Stimulated activated effector memory CD8-positive, alpha-beta T cell treated with anti-CD3 and anti-CD28 coated beads, Interleukin-12 subunit alpha, Interleukin-12 subunit beta, amount 100 ng/mL, for 72 hours (primary cell): ENCODE results near the gene MAN2B2.
A peak's percentile ranks its signal among the peaks of the same experiment; 100 is the strongest.

ENCODE experiments used
- ATAC-seq: fragments of 150-1000 bp; cut with Tn5 transposase; 2 replicates; pipeline ENCODE4 v1.10.0; 2021
- DNase-seq, 2 donors: peaks; one replicate each; pipeline ENCODE4 v3.0.0; 2021 to 2022; ENCODE audit warnings: low spot score in 2 of 2
- H3K27ac Mint-ChIP-seq: one replicate; pipeline ENCODE4 v1.8.0; 2022; ENCODE audit warnings: mild to moderate bottlenecking, mixed read lengths
- H3K36me3 Mint-ChIP-seq: one replicate; pipeline ENCODE4 v1.8.0; 2022; ENCODE audit warnings: mild to moderate bottlenecking, mixed read lengths
- H3K4me1 Mint-ChIP-seq: one replicate; pipeline ENCODE4 v1.8.0; 2022; ENCODE audit warnings: mixed read lengths
- H3K4me3 Mint-ChIP-seq: one replicate; pipeline ENCODE4 v1.8.0; 2022; ENCODE audit warnings: mild to moderate bottlenecking, mixed read lengths
- H3K9me3 Mint-ChIP-seq: one replicate; pipeline ENCODE4 v1.8.0; 2022; ENCODE audit warnings: mixed read lengths

Gene MAN2B2

DNA sequence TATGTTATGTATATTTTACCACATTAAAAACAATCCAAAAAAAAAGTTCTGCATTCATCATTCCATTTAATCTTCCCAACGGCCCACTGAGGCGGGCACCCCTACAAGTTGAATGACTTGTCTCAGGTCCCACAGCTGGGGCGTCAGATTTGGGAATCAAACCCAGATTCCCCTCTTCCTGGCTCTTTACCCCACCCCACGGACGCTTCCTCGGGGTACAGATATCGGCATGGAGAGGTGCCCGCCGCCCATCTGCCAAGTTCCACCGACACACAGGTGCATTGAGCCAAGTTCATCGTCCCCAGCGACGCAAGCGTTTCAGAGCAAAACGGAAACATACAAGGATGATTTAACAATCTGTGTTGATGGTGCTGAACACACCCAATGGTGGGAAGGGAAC, 36.9 kb upstream of the MAN2B2 start:
- Mint-ChIP-seq H3K36me3 (no peaks in the 10 kb centered on the region), H3K27ac (no peak overlapping the region), H3K9me3 (no peaks in the 10 kb centered on the region), H3K4me1 (no peaks in the 10 kb centered on the region), H3K4me3 (no peak overlapping the region)
- no peak for ATAC-seq
- DNase-seq = no peak

DNA sequence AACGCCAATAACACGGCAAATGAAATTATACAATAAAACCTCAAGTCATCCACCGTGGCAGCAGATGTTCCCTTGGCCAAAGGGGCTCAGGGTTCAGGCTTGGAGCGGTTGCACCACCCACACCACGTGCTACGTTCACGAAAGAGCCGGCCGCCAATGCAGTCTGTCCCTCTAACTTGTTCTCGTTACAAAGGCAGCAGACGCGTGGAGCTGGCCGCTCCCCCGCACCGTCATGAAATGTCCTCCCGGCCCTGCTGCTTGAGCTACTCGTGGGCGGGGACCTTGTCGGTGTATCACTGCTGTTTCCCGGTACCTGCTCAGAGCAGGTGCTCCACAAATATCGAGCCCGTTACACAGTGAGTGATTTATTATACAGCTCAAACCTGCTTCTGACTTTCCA, 36.4 kb upstream of the MAN2B2 start:
- ATAC-seq (no peak), DNase-seq (no peak)
- no peaks in the 10 kb centered on the region for H3K4me1 Mint-ChIP-seq
- no peak overlapping the region for H3K4me3 Mint-ChIP-seq
- no peaks in the 10 kb centered on the region for H3K9me3 Mint-ChIP-seq
- H3K27ac Mint-ChIP-seq = no peak overlapping the region
- H3K36me3 Mint-ChIP-seq = no peaks in the 10 kb centered on the region

DNA sequence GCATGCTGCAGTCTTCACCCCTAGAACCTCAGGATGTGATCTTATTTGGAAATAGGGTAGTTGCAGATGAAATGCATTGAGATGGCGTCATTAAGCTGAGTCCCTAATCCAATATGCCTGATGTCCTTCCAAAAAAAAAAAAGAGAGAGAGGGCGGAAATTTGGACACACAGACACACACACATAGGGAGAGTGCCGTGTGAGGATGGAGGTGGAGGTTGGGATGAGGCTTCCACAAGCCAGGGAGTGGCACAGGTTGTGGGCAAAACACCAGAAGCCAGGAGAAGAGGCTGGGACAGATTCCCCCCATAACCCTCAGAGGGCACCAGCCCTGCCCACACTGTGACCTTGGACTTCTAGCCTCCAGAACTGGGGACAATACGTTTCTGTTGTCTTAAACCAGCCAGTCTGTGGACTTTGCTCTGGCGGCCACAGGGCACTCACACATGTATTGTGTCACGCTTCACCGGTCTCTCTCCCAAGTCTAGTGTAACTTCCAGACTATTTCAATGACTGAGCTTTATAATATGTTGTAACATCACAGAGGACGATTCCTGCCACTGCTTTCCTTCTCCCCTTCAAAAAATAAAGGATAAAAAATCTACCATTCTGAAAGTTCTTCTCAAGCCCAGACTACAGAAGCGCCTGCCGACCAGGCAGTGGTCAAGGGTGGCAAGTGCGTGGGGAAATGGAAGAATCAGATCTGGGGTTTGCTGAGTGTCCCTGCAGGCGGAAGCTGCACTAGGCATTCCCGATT, 35.8 kb upstream of the MAN2B2 start:
- Mint-ChIP-seq H3K36me3 (no peaks in the 10 kb centered on the region), H3K27ac (no peak overlapping the region), H3K4me1 (no peaks in the 10 kb centered on the region), H3K4me3 (no peak overlapping the region), H3K9me3 (no peaks in the 10 kb centered on the region)
- no peak for DNase-seq
- no peak for ATAC-seq

DNA sequence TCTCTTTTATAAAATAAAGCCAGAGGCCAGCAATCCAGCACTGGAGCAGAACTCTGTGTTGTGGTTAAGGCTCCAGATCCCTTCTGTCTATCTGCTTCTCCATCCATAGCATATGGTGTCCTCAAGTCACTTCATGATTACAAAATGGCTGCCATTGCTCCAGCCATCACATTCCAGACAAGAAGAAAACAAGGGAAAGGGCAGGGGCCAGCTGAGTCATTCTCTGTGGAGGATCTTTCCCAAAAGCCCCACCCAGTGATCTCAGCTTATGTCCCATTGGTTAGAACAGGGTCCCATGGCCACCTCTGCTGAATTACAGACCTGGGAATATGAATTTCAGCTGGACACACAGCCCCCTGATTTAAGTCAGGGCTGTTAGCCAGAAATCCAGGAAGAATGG, 34.1 kb upstream of the MAN2B2 start:
- no peaks in the 10 kb centered on the region for H3K4me1 Mint-ChIP-seq
- ATAC-seq (no peak), DNase-seq (no peak)
- no peaks in the 10 kb centered on the region for H3K36me3 Mint-ChIP-seq
- no peak overlapping the region for H3K27ac Mint-ChIP-seq
- no peaks in the 10 kb centered on the region for H3K9me3 Mint-ChIP-seq
- H3K4me3 Mint-ChIP-seq = no peak overlapping the region

DNA sequence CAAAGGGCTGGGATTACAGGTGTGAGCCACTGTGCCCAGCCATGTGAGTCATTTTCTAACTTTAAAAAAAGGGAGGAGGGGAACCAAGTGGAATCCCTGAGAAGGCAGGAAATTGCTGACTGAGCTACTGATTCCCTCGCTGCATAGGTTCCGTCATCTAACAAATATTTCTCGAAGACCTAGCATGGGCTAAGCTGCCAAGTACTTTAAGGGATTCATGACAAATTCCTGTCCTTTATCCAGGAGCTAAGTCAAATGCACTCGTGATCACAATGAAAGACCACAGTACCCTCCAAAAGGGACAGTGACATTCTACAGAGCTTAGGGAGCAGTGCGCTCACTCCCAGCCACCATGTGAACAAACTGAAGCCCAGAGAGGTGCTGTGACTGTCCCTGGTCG, 33.2 kb upstream of the MAN2B2 start:
- no peaks in the 10 kb centered on the region for H3K9me3 Mint-ChIP-seq
- ATAC-seq (no peak), DNase-seq (no peak)
- peaks cover 4% of the 10 kb centered on the region for H3K4me1 Mint-ChIP-seq
- H3K4me3 Mint-ChIP-seq = no peak overlapping the region
- H3K36me3 Mint-ChIP-seq = no peaks in the 10 kb centered on the region
- H3K27ac Mint-ChIP-seq = no peak overlapping the region

DNA sequence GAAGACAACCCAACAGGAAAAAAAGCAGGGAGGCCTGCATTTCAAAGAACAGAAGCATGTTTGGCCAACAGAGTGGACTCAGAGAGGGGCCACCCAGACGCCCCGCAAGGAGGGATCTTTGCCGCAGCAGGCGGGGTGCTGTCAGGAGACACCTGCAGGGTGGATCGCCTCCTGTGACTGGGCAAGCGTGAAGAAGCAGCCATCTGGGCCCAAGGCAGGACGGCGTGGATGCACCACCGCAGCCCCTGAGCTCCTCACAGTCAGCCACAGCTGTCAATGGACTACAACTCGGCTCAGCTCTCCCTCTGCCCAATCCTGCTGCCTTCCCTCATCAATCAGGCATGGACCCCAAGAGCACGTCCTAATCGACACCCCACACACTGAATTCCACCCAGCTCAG, 32.0 kb upstream of the MAN2B2 start:
- H3K9me3 Mint-ChIP-seq = no peaks in the 10 kb centered on the region
- no peaks in the 10 kb centered on the region for H3K36me3 Mint-ChIP-seq
- DNase-seq (no peak), ATAC-seq (no peak)
- H3K4me3 Mint-ChIP-seq = no peak overlapping the region
- H3K4me1 Mint-ChIP-seq = peaks cover 6% of the 10 kb centered on the region
- H3K27ac Mint-ChIP-seq = no peak overlapping the region

DNA sequence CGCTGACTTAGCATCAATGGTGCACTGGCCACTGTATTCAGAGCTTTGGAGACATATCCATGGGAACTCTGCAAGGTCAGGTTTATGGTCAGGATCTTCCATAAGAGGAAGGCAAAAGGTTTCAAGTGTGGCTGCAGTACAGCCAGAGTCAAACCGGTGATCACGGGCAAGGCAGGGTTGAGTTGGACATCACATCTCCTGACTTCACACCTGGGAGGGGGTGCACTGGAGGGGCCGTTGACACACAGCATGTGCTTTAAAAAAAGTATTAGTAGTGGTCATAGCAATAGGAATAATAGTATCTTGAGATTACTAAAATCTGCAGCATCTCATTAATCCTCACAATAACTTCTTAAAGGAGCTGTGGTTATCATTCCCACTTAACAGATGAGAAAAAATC, 28.9 kb upstream of the MAN2B2 start:
- Mint-ChIP-seq H3K4me3 (no peak overlapping the region), H3K4me1 (peaks cover 6% of the 10 kb centered on the region), H3K27ac (no peak overlapping the region), H3K9me3 (no peaks in the 10 kb centered on the region), H3K36me3 (no peaks in the 10 kb centered on the region)
- DNase-seq = no peak
- no peak for ATAC-seq

DNA sequence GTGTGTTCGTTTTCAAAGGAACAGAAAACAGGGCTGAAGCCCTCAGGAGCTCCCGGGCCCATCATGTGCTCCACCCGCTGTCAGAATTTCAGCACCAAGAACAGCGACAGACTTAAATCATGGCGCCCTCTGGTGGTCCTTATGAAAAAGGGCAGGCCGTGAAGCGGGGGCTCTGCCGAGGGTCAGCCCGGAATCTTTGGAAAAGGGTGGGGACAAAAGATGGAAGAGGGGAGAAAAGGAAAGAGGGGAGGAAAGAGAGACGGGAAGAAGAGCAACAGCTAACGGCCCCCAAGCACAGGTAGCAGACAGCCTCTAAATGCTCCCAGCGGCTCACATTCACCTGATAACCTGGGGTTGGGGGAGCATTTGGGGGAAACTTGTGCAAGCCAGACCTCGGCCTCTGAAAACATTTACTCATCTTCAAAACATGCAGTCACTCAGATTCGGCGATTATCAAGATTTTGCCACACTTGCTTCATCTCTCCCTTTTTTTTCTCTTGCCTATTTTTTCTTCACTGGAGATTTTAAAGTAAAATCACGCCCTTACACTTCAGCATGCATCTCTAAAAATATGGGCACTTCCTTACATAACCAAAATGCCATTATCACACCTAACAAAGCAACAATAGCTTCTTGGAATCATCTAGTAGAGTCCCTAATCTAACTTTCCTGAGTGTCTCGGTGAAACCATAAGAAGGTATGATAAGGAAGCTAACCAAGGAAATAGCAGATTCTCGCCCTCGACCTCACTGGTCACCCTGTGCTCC, 28.1 kb upstream of the MAN2B2 start:
- Mint-ChIP-seq H3K36me3 (no peaks in the 10 kb centered on the region), H3K4me1 (peaks cover 6% of the 10 kb centered on the region), H3K9me3 (peaks cover 3% of the 10 kb centered on the region), H3K27ac (no peak overlapping the region), H3K4me3 (no peak overlapping the region)
- ATAC-seq = peak; percentile 66
- DNase-seq = peak; percentile 35 to 73

DNA sequence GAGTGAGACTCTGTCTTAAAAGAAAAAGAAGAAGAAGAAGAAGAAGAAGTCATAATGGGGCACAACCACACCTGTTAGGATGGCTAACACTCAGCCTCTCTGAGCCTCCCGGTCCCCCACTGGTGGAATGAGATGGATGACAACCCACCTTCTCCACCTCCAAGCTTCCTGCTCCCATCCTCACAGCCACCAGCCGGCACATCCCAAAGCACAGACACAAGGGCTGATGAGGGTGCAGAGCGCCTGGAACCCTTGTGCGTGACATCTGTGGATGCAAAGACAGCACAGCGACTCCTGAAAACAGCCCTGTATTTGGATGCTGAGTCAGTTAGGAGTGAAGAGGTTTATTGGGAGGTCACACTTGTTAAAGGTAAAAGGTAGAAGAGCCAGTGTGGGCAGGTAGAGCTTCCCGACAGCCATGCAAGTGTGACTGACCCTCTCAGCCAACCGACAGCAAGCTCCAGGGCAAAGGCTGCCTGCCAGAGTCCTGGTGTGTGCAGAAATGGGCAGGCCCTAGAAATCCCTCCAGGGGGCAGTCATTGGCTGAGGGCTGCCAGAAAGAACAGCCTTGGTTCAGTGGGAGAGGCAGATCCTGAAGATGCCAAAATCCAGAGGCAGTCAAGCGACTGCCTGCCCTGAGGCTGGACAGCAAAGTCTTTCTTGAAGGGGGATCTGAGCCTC, 26.6 kb upstream of the MAN2B2 start:
- peaks cover 9% of the 10 kb centered on the region for H3K9me3 Mint-ChIP-seq
- DNase-seq (no peak), ATAC-seq (peak; percentile 35)
- no peak overlapping the region for H3K27ac Mint-ChIP-seq
- no peak overlapping the region for H3K4me3 Mint-ChIP-seq
- H3K4me1 Mint-ChIP-seq = peaks cover 6% of the 10 kb centered on the region
- H3K36me3 Mint-ChIP-seq = no peaks in the 10 kb centered on the region

DNA sequence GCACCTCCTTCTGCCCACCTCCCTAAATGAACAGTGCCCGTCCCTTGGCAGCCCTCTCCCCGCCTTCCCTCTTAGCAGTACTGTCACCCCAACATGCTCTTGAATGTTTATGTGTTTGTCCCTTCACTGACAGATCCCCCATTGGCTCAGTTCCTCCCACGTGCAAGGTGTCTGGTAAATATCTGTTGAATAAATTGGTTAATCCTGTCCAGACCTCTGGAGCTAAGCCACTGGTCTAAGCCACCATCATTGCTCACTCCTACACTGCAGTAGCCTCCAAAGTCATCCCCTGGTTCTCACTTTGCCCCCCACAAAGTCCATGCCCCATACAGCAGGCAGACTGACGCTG, 26.1 kb upstream of the MAN2B2 start:
- Mint-ChIP-seq H3K4me3 (no peak overlapping the region), H3K4me1 (peaks cover 6% of the 10 kb centered on the region), H3K36me3 (no peaks in the 10 kb centered on the region), H3K9me3 (peaks cover 9% of the 10 kb centered on the region), H3K27ac (no peak overlapping the region)
- DNase-seq = no peak
- no peak for ATAC-seq

DNA sequence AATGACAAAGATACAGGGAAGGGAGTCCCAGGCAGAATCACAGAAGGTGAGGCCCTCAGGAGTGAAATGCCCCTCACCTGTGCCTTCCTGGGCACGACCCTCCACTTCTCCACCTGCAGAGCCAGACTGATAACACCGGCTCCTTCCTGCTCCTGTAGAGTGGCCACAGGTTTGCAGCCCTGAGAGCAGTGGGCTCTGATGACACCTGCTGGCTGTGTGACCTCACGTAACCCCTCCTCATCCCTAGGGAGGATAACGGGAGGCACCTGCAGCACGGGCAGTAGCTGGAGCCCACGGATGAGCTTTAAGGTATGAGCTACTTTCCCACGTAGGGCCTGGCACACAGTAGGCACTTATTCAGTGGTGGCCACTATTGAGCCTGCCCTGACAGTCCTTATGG, 25.5 kb upstream of the MAN2B2 start:
- Mint-ChIP-seq H3K9me3 (peaks cover 9% of the 10 kb centered on the region), H3K4me3 (no peak overlapping the region), H3K27ac (no peak overlapping the region), H3K36me3 (no peaks in the 10 kb centered on the region), H3K4me1 (peaks cover 6% of the 10 kb centered on the region)
- no peak for ATAC-seq
- no peak for DNase-seq

DNA sequence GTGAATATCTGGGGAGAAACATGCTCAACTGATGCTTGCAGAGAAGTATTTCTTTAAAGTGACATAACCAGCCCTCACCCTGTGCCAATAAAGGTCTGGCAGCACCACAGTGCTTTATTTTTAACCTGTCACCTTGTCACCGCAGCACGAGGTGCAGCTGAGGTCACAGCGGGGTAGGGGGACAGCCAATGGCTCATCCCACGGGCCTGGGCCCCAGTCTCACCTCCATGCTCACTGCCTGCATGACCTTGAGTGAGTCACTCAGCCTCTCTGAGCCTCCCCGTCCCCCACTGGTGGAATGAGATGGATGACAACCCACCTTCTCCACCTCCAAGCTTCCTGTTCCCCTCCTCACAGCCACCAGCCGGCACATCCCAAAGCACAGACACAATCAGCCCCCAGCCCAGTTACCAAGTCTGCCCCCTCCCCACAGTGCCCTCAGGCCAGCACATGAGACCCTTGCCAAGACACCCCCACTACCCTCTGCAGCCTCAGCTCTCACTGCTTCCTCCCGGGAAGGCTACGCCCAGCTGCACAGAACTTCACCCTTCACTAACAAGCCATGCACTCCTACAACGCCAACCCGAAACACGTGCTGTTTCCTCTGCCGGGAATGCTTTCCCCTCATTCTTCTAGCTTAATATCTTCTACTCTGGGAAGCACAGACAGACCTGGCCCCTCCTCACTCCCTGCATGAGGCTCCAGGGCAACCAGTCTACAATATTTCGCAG, 24.9 kb upstream of the MAN2B2 start:
- Mint-ChIP-seq H3K4me3 (no peak overlapping the region), H3K36me3 (no peaks in the 10 kb centered on the region), H3K4me1 (peaks cover 6% of the 10 kb centered on the region), H3K27ac (no peak overlapping the region), H3K9me3 (peaks cover 9% of the 10 kb centered on the region)
- no peak for DNase-seq
- ATAC-seq = no peak

DNA sequence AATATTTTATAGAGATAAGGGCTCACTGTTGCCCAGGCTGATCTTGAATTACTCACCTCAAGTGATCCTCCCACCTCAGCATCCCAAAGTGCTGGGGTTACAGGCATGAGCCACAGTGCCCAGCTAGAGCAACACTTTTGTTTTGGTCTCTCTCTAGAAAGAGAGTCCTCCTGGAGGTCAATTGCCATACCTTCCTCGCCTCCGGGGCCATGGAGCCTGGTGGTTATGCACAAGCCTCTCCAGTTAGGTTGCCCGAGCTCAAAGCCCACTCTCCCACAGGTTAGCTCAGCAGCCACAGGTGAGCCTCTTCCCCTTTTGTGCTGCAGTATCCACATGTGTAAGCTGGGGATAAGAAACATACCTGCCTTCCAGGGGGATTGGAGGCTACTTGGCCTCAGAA, 24.2 kb upstream of the MAN2B2 start:
- H3K9me3 Mint-ChIP-seq = peaks cover 9% of the 10 kb centered on the region
- no peak overlapping the region for H3K27ac Mint-ChIP-seq
- H3K36me3 Mint-ChIP-seq = no peaks in the 10 kb centered on the region
- no peak overlapping the region for H3K4me3 Mint-ChIP-seq
- H3K4me1 Mint-ChIP-seq = peaks cover 6% of the 10 kb centered on the region
- no peak for ATAC-seq
- DNase-seq = no peak

DNA sequence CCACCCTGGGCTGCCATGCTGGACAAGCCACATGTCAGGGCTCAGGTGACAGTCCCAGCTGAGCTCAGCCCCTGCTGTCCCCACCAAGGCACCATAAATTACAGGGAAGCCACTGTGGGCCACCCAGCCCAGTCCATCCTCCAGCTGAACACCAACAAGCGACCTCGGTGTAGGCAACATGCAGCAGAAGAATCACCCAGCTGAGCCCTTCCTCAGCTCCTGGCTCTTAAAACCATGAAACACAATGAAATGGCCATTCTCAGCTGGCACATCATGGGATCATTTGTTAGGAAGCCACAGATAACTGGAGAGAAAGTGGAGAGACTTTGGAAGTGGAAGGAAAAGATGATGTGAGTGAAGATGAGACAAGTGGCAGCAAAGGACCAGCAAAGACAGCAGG, 23.3 kb upstream of the MAN2B2 start:
- Mint-ChIP-seq H3K27ac (no peak overlapping the region), H3K36me3 (no peaks in the 10 kb centered on the region), H3K4me3 (no peak overlapping the region), H3K9me3 (peaks cover 9% of the 10 kb centered on the region), H3K4me1 (peaks cover 3% of the 10 kb centered on the region)
- no peak for DNase-seq
- ATAC-seq = no peak

DNA sequence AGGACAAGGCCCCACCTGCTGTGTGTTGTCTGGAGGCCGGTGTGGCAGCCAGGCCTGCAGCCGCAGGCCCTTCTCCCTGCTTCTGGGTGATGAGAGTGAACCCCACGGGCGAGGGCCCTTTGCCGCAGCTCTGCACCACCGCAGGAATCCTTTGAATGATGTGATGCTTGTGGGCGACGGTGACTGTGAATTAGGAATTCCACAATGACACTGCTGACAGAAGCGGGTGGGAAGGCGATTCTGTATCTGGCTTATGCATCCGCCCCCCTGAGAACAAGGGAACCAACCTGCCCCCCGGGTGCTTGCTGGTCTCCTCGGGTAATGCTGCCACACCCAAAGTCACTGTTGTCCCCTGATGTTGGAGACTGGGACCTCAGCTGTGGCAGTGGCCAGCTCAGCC, 19.5 kb upstream of the MAN2B2 start:
- H3K27ac Mint-ChIP-seq = no peak overlapping the region
- no peak for ATAC-seq
- H3K36me3 Mint-ChIP-seq = no peaks in the 10 kb centered on the region

More for the DNA sequence above, 19.5 kb upstream of the MAN2B2 start:
- Mint-ChIP-seq H3K4me1 (peaks cover 7% of the 10 kb centered on the region), H3K9me3 (peaks cover 9% of the 10 kb centered on the region), H3K4me3 (no peak overlapping the region)
- no peak for DNase-seq
